HepG2 (cell line): ENCODE measurements around the gene CNBD2. TPM values are rescaled to one million over a fixed set of nuclear protein-coding genes. Genes with fewer than 3 reads are reported as not detected.

ENCODE experiments used
- DNMT3B ChIP-seq: conservative IDR thresholded peaks from 2 replicates; pipeline ENCODE4 v1.6.1; 2016; ENCODE audit warnings: missing biosample characterization, control low read depth
- EZH2 ChIP-seq: conservative IDR thresholded peaks from 2 replicates; pipeline ENCODE4 v1.6.1; 2012; ENCODE audit warnings: mild to moderate bottlenecking, low read depth, low read length, moderate library complexity
- MAFG ChIP-seq: sonication (generic); formaldehyde crosslinking; IDR thresholded peaks from 2 replicates; pipeline ENCODE4 v1.5.1; 2020; ENCODE audit warnings: mild to moderate bottlenecking, missing genetic modification reagents
- ZNF180 ChIP-seq: sonication (generic); formaldehyde crosslinking; IDR thresholded peaks from 2 replicates; pipeline ENCODE4 v1.4.0; 2020; ENCODE audit warnings: low read depth, missing genetic modification reagents, borderline replicate concordance
- polyA plus RNA-seq, 8 experiments: library from polyadenylated mRNA; depleted of rRNA in 3 of 8; stranded (reverse) in 7 of 8; unstranded in 1 of 8; fragments of >200 nt; fragmentation: Illumina TruSeq in 4 of 8; extraction: Trizol in 4 of 8; gene quantifications; 2 replicates each; pipeline versions ENCODE4 v1.2.1 to v1.2.3, GENCODE V29; 2011 to 2016; ENCODE audit warnings: low read depth in 4 of 8, missing spikeins in 1 of 8, mixed read lengths in 1 of 8; ENCODE audit not compliant: insufficient read depth in 1 of 8
- total RNA-seq, 5 experiments: library from RNA; depleted of rRNA; stranded (reverse); fragments of >200 nt; fragmentation: Illumina TruSeq; extraction: Trizol; gene quantifications; 2 replicates each; pipeline ENCODE4 v1.2.3, GENCODE V29; 2016; ENCODE audit warnings: low read depth in 1 of 5
- TF ChIP-seq, protein P1 (sequence below): sonication (generic); formaldehyde crosslinking; IDR thresholded peaks from 2 replicates; pipeline ENCODE4 v1.8.1; 2023; ENCODE audit warnings: mild to moderate bottlenecking, inconsistent platforms, moderate library complexity, missing genetic modification reagents, borderline replicate concordance
- TF ChIP-seq, protein P2 (sequence below): sonication (generic); formaldehyde crosslinking; IDR thresholded peaks from 2 replicates; pipeline ENCODE4 v1.4.0; 2020; ENCODE audit warnings: mild to moderate bottlenecking, missing genetic modification reagents
- TF ChIP-seq, protein P3 (sequence below): sonication (generic); formaldehyde crosslinking; IDR thresholded peaks from 2 replicates; pipeline ENCODE4 v1.5.0; 2020; ENCODE audit warnings: mild to moderate bottlenecking, missing genetic modification reagents, moderate library complexity
- TF ChIP-seq, protein P4 (sequence below): sonication (generic); formaldehyde crosslinking; IDR thresholded peaks from 2 replicates; pipeline ENCODE4 v1.4.0; 2020; ENCODE audit warnings: mild to moderate bottlenecking, missing genetic modification reagents

Gene CNBD2
- total and polyA plus RNA-seq, 2 of the 13 experiments (the other 11 are each of a cell fraction or from before 2014, with no cell fraction given): 12.4 to 22.8 TPM

DNA sequence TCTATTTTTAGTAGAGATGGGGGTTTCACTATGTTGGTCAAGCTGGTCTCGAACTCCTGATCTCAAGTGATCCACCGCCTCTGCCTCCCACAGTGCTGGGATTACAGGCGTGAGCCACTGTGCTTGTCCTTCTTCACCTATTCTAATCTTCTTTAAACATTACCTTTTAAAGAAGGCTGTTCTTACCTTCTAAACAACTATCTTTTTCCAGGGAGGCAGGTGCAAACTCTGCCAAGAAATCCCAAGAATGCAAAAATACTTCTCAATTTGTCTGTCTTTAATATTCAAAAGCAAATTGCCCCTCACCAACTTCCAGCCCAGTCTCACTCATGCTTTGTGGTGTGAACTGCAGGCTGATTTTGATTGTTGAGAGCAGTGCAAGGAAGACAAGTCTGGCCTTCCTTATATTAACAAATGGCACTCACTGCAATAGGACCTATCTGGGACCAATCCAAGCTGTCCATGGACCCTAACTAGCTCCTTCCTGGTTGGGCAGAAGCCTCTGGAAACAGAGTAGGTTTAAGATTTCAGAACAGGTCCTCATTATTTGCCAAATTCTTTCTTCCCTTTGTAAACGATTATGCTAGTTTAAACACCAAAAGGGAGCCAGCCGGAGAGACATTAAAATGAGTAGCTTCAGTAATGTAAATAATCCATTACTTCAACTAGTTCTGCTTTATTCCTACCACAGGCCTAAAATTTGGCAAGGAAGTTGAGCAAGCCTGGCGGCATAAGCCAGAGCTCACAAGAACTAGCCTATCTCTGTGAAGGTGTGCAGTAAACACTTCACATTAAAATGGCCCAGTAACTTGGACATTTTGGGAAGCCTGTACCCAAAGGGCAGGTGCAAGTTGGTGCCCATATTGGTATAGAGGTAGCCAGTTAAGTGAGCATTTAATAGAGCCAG, 15.7 kb upstream of the CNBD2 start (continued):
- TF ChIP-seq ZNF180 (no peak), MAFG (CRISPR knock-in tag) (no peak), EZH2 (no peak), DNMT3B (CRISPR knock-in tag) (peak; percentile 52; the same call in 1 of the 2 replicates)
- TF ChIP-seq, protein P1, sequence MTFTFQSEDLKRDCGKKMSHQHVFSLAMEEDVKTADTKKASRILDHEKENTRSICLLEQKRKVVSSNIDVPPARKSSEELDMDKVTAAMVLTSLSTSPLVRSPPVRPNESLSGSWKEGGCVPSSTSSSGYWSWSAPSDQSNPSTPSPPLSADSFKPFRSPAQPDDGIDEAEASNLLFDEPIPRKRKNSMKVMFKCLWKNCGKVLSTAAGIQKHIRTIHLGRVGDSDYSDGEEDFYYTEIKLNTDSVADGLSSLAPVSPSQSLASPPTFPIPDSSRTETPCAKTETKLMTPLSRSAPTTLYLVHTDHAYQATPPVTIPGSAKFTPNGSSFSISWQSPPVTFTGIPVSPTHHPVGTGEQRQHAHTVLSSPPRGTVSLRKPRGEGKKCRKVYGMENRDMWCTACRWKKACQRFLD (CRISPR knock-in tag): peak; percentile 69; the same call in 1 of the 2 replicates
- TF ChIP-seq, protein P2, sequence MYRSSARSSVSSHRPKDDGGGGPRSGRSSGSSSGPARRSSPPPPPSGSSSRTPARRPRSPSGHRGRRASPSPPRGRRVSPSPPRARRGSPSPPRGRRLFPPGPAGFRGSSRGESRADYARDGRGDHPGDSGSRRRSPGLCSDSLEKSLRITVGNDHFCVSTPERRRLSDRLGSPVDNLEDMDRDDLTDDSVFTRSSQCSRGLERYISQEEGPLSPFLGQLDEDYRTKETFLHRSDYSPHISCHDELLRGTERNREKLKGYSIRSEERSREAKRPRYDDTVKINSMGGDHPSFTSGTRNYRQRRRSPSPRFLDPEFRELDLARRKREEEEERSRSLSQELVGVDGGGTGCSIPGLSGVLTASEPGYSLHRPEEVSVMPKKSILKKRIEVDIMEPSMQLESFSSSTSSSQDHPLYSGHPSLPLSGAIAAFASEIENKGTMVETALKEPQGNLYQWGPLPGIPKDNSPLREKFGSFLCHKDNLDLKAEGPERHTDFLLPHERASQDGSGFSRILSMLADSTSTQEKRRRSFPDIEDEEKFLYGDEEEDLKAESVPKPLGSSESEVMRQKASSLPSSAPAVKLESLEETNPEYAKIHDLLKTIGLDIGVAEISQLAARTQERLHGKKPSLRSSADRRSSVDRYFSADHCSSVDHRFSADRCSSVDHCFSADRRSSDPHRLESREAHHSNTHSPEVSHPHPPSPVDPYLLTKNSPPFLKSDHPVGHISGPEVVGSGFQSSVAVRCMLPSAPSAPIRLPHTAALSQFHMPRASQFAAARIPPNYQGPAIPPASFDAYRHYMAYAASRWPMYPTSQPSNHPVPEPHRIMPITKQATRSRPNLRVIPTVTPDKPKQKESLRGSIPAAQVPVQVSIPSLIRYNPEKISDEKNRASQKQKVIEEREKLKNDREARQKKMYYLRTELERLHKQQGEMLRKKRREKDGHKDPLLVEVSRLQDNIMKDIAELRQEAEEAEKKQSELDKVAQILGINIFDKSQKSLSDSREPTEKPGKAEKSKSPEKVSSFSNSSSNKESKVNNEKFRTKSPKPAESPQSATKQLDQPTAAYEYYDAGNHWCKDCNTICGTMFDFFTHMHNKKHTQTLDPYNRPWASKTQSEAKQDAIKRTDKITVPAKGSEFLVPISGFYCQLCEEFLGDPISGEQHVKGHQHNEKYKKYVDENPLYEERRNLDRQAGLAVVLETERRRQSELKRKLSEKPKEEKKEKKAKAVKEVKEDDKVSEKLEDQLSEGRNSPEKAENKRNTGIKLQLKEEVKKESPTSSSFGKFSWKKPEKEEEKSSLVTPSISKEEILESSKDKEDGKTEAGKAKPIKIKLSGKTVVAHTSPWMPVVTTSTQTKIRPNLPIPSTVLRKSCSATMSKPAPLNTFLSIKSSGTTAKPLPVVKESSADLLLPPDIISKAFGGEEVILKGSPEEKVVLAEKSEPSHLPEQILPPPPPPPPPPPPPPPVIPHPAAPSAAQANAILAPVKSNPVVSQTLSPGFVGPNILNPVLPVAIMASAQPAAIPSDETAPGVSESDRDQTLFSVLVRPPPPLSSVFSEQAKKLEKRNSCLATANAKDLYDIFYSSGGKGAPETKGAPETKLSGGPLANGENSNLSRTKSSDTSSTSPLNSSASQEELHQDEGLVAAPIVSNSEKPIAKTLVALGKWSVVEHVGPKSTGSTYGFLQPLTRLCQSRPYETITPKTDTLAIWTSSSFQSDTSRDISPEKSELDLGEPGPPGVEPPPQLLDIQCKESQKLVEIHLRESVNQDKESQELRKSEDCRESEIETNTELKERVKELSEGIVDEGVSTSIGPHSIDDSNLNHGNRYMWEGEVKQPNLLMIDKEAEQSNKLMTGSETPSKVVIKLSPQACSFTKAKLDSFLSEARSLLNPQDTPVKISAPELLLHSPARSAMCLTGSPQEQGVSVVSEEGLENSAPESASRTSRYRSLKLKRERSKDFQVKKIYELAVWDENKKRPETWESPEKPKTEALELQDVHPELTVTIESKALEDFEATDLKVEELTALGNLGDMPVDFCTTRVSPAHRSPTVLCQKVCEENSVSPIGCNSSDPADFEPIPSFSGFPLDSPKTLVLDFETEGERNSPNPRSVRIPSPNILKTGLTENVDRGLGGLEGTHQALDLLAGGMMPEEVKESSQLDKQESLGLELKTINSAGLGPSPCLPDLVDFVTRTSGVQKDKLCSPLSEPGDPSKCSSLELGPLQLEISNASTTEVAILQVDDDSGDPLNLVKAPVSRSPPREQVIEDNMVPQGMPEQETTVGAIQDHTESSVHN (CRISPR knock-in tag): no peak
- TF ChIP-seq, protein P3, sequence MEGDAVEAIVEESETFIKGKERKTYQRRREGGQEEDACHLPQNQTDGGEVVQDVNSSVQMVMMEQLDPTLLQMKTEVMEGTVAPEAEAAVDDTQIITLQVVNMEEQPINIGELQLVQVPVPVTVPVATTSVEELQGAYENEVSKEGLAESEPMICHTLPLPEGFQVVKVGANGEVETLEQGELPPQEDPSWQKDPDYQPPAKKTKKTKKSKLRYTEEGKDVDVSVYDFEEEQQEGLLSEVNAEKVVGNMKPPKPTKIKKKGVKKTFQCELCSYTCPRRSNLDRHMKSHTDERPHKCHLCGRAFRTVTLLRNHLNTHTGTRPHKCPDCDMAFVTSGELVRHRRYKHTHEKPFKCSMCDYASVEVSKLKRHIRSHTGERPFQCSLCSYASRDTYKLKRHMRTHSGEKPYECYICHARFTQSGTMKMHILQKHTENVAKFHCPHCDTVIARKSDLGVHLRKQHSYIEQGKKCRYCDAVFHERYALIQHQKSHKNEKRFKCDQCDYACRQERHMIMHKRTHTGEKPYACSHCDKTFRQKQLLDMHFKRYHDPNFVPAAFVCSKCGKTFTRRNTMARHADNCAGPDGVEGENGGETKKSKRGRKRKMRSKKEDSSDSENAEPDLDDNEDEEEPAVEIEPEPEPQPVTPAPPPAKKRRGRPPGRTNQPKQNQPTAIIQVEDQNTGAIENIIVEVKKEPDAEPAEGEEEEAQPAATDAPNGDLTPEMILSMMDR: no peak
- TF ChIP-seq, protein P4, sequence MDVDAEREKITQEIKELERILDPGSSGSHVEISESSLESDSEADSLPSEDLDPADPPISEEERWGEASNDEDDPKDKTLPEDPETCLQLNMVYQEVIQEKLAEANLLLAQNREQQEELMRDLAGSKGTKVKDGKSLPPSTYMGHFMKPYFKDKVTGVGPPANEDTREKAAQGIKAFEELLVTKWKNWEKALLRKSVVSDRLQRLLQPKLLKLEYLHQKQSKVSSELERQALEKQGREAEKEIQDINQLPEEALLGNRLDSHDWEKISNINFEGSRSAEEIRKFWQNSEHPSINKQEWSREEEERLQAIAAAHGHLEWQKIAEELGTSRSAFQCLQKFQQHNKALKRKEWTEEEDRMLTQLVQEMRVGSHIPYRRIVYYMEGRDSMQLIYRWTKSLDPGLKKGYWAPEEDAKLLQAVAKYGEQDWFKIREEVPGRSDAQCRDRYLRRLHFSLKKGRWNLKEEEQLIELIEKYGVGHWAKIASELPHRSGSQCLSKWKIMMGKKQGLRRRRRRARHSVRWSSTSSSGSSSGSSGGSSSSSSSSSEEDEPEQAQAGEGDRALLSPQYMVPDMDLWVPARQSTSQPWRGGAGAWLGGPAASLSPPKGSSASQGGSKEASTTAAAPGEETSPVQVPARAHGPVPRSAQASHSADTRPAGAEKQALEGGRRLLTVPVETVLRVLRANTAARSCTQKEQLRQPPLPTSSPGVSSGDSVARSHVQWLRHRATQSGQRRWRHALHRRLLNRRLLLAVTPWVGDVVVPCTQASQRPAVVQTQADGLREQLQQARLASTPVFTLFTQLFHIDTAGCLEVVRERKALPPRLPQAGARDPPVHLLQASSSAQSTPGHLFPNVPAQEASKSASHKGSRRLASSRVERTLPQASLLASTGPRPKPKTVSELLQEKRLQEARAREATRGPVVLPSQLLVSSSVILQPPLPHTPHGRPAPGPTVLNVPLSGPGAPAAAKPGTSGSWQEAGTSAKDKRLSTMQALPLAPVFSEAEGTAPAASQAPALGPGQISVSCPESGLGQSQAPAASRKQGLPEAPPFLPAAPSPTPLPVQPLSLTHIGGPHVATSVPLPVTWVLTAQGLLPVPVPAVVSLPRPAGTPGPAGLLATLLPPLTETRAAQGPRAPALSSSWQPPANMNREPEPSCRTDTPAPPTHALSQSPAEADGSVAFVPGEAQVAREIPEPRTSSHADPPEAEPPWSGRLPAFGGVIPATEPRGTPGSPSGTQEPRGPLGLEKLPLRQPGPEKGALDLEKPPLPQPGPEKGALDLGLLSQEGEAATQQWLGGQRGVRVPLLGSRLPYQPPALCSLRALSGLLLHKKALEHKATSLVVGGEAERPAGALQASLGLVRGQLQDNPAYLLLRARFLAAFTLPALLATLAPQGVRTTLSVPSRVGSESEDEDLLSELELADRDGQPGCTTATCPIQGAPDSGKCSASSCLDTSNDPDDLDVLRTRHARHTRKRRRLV: no peak
